A549 (cell line): ENCODE measurements around the gene PRELP. TPM values are rescaled to one million over a fixed set of nuclear protein-coding genes. Genes with fewer than 3 reads are reported as not detected.

ENCODE experiments used
- ATAC-seq, 2 experiments: fragments of 200-7000 bp in 1 of 2; fragments of >200 bp in 1 of 2; cut with Nextera tagmentation in 1 of 2; cut with Tn5 transposase in 1 of 2; 3 replicates each; pipeline versions ENCODE4 v1.8.0 to v1.9.1; 2018 to 2020; ENCODE audit warnings: mild to moderate bottlenecking in 1 of 2, moderate library complexity in 1 of 2
- CTCF ChIA-PET: fragments of 300-600 bp; sonication (Branson Sonifier 250); formaldehyde crosslinking; extraction: SDS; loops from one replicate; lab custom pipeline; 2021; ENCODE audit warnings: antibody characterized with exemption, inconsistent platforms; lab: Yijun Ruan, JAX
- POLR2A ChIA-PET: fragments of 350-600 bp; formaldehyde crosslinking; extraction: SDS; loops from one replicate; lab custom pipeline; 2021; ENCODE audit warnings: antibody characterized with exemption, inconsistent platforms; lab: Yijun Ruan, JAX
- DNase-seq, 2 experiments: peaks; one replicate each; pipeline versions ENCODE4 v3.0.0 to v3.0.0-alpha.2; 2011 to 2016; ENCODE audit warnings: low read depth in 1 of 2, low spot score in 1 of 2
- FAIRE-seq: peaks from 2 replicates; lab custom pipeline; 2011; peaks lifted over from hg19 to GRCh38; lab: Jason Lieb, UNC
- H3K27ac ChIP-seq, 2 experiments: fragments of >200 bp; sonication (Bioruptor Twin); formaldehyde crosslinking; 3 replicates each; pipeline ENCODE4 v1.5.1; 2016 to 2017
- H3K4me1 ChIP-seq: fragments of >200 bp; sonication (Bioruptor Twin); formaldehyde crosslinking; 3 replicates; pipeline ENCODE4 v1.6.1; 2016
- H3K4me2 ChIP-seq: fragments of >200 bp; sonication (Bioruptor Twin); formaldehyde crosslinking; 3 replicates; pipeline ENCODE4 v1.6.1; 2016
- H3K4me3 ChIP-seq: fragments of >200 bp; sonication (Bioruptor Twin); formaldehyde crosslinking; 3 replicates; pipeline ENCODE4 v1.5.1; 2016
- H3K9me3 ChIP-seq: fragments of >200 bp; sonication (Bioruptor Twin); formaldehyde crosslinking; 3 replicates; pipeline ENCODE4 v1.6.1; 2016
- CBX2 ChIP-seq: fragments of 200-600 bp; sonication (generic); IDR thresholded peaks from 2 replicates; pipeline ENCODE4 v1.6.1; 2016; ENCODE audit warnings: low read depth, mild to moderate bottlenecking, borderline replicate concordance
- CBX8 ChIP-seq: fragments of 200-600 bp; sonication (generic); IDR thresholded peaks from 2 replicates; pipeline ENCODE4 v1.6.1; 2016
- CEBPB ChIP-seq, 2 experiments: fragments of >200 bp in 1 of 2; sonication (Bioruptor Twin) in 1 of 2; formaldehyde crosslinking in 1 of 2; IDR thresholded peaks; 2 replicates each; pipeline ENCODE4 v1.6.1; 2012 to 2016
- EHMT2 ChIP-seq: fragments of 200-600 bp; sonication (generic); IDR thresholded peaks from 2 replicates; pipeline ENCODE4 v1.6.1; 2016; ENCODE audit warnings: antibody characterized with exemption, low read depth, mild to moderate bottlenecking, moderate library complexity
- EP300 ChIP-seq, 2 experiments: fragments of >200 bp; sonication (Bioruptor Twin); formaldehyde crosslinking; IDR thresholded peaks; 2 replicates in 1 of 2; 3 replicates in 1 of 2; pipeline ENCODE4 v1.6.1; 2016 to 2017
- GATA3 ChIP-seq: IDR thresholded peaks from 2 replicates; pipeline ENCODE4 v1.6.1; 2012; ENCODE audit warnings: borderline replicate concordance
- HEYL ChIP-seq: fragments of 250-450 bp; sonication (Bioruptor Pico); IDR thresholded peaks from 2 replicates; pipeline ENCODE4 v1.8.0; 2021; ENCODE audit warnings: mild to moderate bottlenecking, moderate library complexity
- HOXA7 ChIP-seq: fragments of 250-450 bp; sonication (Bioruptor Pico); IDR thresholded peaks from 2 replicates; pipeline ENCODE4 v1.5.0; 2020; ENCODE audit warnings: mild to moderate bottlenecking, moderate library complexity
- HOXB5 ChIP-seq: fragments of 250-450 bp; sonication (Bioruptor Pico); IDR thresholded peaks from 2 replicates; pipeline ENCODE4 v1.5.0; 2020; ENCODE audit warnings: mild to moderate bottlenecking, moderate library complexity
- JUN ChIP-seq, 2 experiments: fragments of >200 bp; sonication (Bioruptor Twin); formaldehyde crosslinking; IDR thresholded peaks; 2 replicates in 1 of 2; 3 replicates in 1 of 2; pipeline ENCODE4 v1.6.1; 2016 to 2017
- JUNB ChIP-seq: fragments of >200 bp; sonication (Bioruptor Twin); formaldehyde crosslinking; IDR thresholded peaks from 2 replicates; pipeline ENCODE4 v1.6.1; 2016
- MYC ChIP-seq: IDR thresholded peaks from 2 replicates; pipeline ENCODE4 v1.6.1; 2012; ENCODE audit warnings: mild to moderate bottlenecking, inconsistent platforms, low read length, improper control_type of control experiment, borderline replicate concordance
- NPAS2 ChIP-seq: fragments of 250-450 bp; sonication (Bioruptor Pico); IDR thresholded peaks from 2 replicates; pipeline ENCODE4 v1.8.0; 2022; ENCODE audit warnings: mild to moderate bottlenecking, moderate library complexity, borderline replicate concordance
- POLR2A ChIP-seq: IDR thresholded peaks from 2 replicates; pipeline ENCODE4 v1.6.1; 2012; ENCODE audit warnings: mild to moderate bottlenecking, low read length
- POLR2AphosphoS2 ChIP-seq: conservative IDR thresholded peaks from 2 replicates; pipeline ENCODE4 v1.6.1; 2012; ENCODE audit warnings: low read length, improper control_type of control experiment, inconsistent platforms
- SMC3 ChIP-seq: fragments of >200 bp; sonication (Bioruptor Twin); formaldehyde crosslinking; IDR thresholded peaks from 3 replicates; pipeline ENCODE4 v1.6.1; 2018; ENCODE audit warnings: inconsistent platforms
- SREBF2 ChIP-seq: fragments of 450-650 bp; IDR thresholded peaks from 2 replicates; pipeline ENCODE4 v1.6.1; 2014; ENCODE audit warnings: mild to moderate bottlenecking, moderate library complexity
- TFCP2L1 ChIP-seq: fragments of 250-450 bp; sonication (Bioruptor Pico); IDR thresholded peaks from 2 replicates; pipeline ENCODE4 v1.5.0; 2021; ENCODE audit warnings: mild to moderate bottlenecking
- ZFP36 ChIP-seq: fragments of 450-650 bp; IDR thresholded peaks from 2 replicates; pipeline ENCODE4 v1.6.1; 2014; ENCODE audit warnings: borderline replicate concordance; ENCODE audit not compliant: partially characterized antibody
- ZSCAN20 ChIP-seq: fragments of 250-450 bp; sonication (Bioruptor Pico); IDR thresholded peaks from 2 replicates; pipeline ENCODE4 v1.8.0; 2022; ENCODE audit warnings: mild to moderate bottlenecking, moderate library complexity
- WGBS: methylation state at CpG from one replicate; pipeline ENCODE4 v1.1.6; 2017; ENCODE audit errors: missing lambda C conversion rate; 5-methylcytosine and 5-hydroxymethylcytosine counted together
- polyA plus RNA-seq, 4 experiments: library from polyadenylated mRNA; depleted of rRNA in 3 of 4; stranded (reverse); fragments of >200 nt; fragmentation: RNase III in 1 of 4; extraction: RNeasy Plus Mini Kit Qiagen cat#74134 plus additional on column Dnase treatment in 1 of 4; gene quantifications; 2 replicates in 3 of 4; 3 replicates in 1 of 4; pipeline ENCODE4 v1.2.3, GENCODE V29; 2011 to 2017
- TF ChIP-seq, protein P1 (sequence below): IDR thresholded peaks from 2 replicates; pipeline ENCODE4 v1.6.1; 2012
- TF ChIP-seq, protein P2 (sequence below): fragments of >200 bp; sonication (Bioruptor Twin); formaldehyde crosslinking; IDR thresholded peaks from 2 replicates; pipeline ENCODE4 v1.6.1; 2016
- TF ChIP-seq, protein P3 (sequence below): fragments of 250-450 bp; sonication (Bioruptor Pico); IDR thresholded peaks from 2 replicates; pipeline ENCODE4 v1.5.0; 2020; ENCODE audit warnings: low read depth, mild to moderate bottlenecking, moderate library complexity
- TF ChIP-seq, protein P4 (sequence below): IDR thresholded peaks from 2 replicates; pipeline ENCODE4 v1.6.1; 2012; ENCODE audit warnings: low read depth, borderline replicate concordance
- TF ChIP-seq, protein P5 (sequence below): fragments of >200 bp; sonication (Bioruptor Twin); formaldehyde crosslinking; IDR thresholded peaks from 3 replicates; pipeline ENCODE4 v1.5.1; 2016
- TF ChIP-seq, protein P6 (sequence below): fragments of 250-450 bp; sonication (Bioruptor Pico); IDR thresholded peaks from 2 replicates; pipeline ENCODE4 v1.5.0; 2021; ENCODE audit warnings: mild to moderate bottlenecking, moderate library complexity, borderline replicate concordance

PRELP gene
- polyA plus RNA-seq, 2 of the 4 experiments (the other 2 are of a cell fraction), result not detected

DNA sequence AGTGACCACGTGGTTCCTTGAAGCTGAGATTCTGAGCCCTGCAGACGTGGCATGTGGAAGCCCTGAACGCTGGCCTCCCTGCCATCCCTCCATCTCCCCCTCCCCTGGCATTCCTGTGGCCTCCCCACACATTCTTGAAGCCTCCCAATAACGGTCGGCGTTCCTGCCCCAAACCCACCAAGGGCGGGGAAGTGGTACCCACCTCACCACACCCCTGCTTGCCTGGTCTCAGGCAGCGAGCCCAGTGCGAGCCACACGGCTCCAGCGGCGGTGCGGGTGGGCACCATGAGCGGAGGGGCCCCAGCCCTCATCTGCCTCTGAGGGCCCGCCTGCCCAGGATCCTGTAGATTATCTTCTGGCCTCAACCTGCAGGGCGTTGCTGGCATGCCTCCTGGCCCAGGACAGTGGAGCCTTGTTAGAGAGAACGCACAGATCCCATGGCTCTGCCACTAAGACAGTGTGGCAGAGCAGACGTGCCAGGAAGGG is 20.6 kb upstream of the PRELP start:
- no peaks in the 10 kb centered on the region for H3K4me1 ChIP-seq
- no peak for ATAC-seq
- H3K27ac ChIP-seq, result no peak overlapping the region
- ChIA-PET CTCF (interaction anchor here (1.5 kb wide), 1 partner anchor 50 kb away, joined by 5 read pairs; no protein-coding TSS in a partner anchor), POLR2A (no interaction called here)
- H3K4me3 ChIP-seq, result no peak overlapping the region
- H3K9me3 ChIP-seq, result no peaks in the 10 kb centered on the region
- 63% methylated on average over 10 of the region's 18 CpGs for WGBS
- no peak for FAIRE-seq
- TF ChIP-seq JUN (IDR thresholded peaks at IDR 0.05), result no peak
- TF ChIP-seq, protein P1, sequence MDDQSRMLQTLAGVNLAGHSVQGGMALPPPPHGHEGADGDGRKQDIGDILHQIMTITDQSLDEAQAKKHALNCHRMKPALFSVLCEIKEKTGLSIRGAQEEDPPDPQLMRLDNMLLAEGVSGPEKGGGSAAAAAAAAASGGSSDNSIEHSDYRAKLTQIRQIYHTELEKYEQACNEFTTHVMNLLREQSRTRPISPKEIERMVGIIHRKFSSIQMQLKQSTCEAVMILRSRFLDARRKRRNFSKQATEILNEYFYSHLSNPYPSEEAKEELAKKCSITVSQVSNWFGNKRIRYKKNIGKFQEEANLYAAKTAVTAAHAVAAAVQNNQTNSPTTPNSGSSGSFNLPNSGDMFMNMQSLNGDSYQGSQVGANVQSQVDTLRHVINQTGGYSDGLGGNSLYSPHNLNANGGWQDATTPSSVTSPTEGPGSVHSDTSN, result no peak
- TF ChIP-seq HOXB5 (CRISPR knock-in tag), result no peak
- no peak for TF ChIP-seq HOXA7 (CRISPR knock-in tag)
- TF ChIP-seq CEBPB (IDR thresholded peaks at IDR 0.05), result no peak
- TF ChIP-seq, protein P2, sequence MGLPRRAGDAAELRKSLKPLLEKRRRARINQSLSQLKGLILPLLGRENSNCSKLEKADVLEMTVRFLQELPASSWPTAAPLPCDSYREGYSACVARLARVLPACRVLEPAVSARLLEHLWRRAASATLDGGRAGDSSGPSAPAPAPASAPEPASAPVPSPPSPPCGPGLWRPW, result no peak
- TF ChIP-seq HEYL (CRISPR knock-in tag), result no peak
- TF ChIP-seq, protein P3, sequence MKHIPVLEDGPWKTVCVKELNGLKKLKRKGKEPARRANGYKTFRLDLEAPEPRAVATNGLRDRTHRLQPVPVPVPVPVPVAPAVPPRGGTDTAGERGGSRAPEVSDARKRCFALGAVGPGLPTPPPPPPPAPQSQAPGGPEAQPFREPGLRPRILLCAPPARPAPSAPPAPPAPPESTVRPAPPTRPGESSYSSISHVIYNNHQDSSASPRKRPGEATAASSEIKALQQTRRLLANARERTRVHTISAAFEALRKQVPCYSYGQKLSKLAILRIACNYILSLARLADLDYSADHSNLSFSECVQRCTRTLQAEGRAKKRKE, result no peak
- TF ChIP-seq EP300 (IDR thresholded peaks at IDR 0.05), result no peak
- TF ChIP-seq, protein P4, sequence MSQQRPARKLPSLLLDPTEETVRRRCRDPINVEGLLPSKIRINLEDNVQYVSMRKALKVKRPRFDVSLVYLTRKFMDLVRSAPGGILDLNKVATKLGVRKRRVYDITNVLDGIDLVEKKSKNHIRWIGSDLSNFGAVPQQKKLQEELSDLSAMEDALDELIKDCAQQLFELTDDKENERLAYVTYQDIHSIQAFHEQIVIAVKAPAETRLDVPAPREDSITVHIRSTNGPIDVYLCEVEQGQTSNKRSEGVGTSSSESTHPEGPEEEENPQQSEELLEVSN, result no peak
- TF ChIP-seq POLR2AphosphoS2, result no peak
- TF ChIP-seq NPAS2 (CRISPR knock-in tag), result no peak
- TF ChIP-seq SREBF2, result no peak
- no peak for TF ChIP-seq EHMT2
- TF ChIP-seq GATA3, result no peak
- TF ChIP-seq CBX2, result no peak
- TF ChIP-seq ZFP36, result no peak
- no peak for TF ChIP-seq POLR2A
- TF ChIP-seq, protein P5, sequence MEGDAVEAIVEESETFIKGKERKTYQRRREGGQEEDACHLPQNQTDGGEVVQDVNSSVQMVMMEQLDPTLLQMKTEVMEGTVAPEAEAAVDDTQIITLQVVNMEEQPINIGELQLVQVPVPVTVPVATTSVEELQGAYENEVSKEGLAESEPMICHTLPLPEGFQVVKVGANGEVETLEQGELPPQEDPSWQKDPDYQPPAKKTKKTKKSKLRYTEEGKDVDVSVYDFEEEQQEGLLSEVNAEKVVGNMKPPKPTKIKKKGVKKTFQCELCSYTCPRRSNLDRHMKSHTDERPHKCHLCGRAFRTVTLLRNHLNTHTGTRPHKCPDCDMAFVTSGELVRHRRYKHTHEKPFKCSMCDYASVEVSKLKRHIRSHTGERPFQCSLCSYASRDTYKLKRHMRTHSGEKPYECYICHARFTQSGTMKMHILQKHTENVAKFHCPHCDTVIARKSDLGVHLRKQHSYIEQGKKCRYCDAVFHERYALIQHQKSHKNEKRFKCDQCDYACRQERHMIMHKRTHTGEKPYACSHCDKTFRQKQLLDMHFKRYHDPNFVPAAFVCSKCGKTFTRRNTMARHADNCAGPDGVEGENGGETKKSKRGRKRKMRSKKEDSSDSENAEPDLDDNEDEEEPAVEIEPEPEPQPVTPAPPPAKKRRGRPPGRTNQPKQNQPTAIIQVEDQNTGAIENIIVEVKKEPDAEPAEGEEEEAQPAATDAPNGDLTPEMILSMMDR, result no peak
- no peak for DNase-seq
- H3K4me2 ChIP-seq, result no peak overlapping the region

DNA sequence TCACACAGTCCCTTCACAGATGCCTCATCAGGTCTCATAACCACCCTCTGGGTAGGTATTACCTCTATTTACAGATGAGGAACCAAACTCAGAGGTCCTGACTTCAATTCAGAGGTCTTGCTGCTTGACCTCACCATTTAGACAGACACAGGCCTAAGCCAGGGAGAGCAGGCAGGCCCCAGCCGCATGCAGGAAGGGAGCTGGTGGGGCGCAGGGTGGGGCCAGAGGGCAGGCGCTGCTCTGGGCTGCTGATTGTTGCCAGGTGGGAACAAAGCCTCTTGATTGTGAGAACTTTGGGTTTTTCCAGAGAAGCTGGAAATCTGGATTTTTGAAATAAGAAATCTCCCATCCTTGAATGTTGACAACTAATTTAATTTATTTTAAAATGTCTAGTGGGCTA is 19.9 kb upstream of the PRELP start:
- Histone ChIP-seq H3K9me3 (no peaks in the 10 kb centered on the region), H3K4me3 (no peak overlapping the region), H3K27ac (no peak overlapping the region), H3K4me1 (no peaks in the 10 kb centered on the region), H3K4me2 (no peak overlapping the region)
- DNase-seq (no peak), ATAC-seq (no peak), FAIRE-seq (no peak)
- ChIA-PET POLR2A (no interaction called here), CTCF (interaction anchor here (1.3 kb wide), 1 partner anchor 188 kb away, joined by 4 read pairs; no protein-coding TSS in a partner anchor)
- WGBS, result 82% methylated on average over 3 of the region's 3 CpGs
- TF ChIP-seq SMC3 (no peak), HOXB5 (CRISPR knock-in tag) (no peak), TFCP2L1 (CRISPR knock-in tag) (no peak), JUNB (no peak), MYC (no peak), CBX8 (no peak), ZSCAN20 (CRISPR knock-in tag) (no peak), CBX2 (no peak), GATA3 (no peak)
- TF ChIP-seq, protein P2, result no peak
- TF ChIP-seq, protein P6, sequence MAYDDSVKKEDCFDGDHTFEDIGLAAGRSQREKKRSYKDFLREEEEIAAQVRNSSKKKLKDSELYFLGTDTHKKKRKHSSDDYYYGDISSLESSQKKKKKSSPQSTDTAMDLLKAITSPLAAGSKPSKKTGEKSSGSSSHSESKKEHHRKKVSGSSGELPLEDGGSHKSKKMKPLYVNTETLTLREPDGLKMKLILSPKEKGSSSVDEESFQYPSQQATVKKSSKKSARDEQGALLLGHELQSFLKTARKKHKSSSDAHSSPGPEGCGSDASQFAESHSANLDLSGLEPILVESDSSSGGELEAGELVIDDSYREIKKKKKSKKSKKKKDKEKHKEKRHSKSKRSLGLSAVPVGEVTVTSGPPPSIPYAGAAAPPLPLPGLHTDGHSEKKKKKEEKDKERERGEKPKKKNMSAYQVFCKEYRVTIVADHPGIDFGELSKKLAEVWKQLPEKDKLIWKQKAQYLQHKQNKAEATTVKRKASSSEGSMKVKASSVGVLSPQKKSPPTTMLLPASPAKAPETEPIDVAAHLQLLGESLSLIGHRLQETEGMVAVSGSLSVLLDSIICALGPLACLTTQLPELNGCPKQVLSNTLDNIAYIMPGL (CRISPR knock-in tag), result no peak
